Measurements from ENCODE around the gene RBPMS2.

RBPMS2 gene

GRCh38 chr15:64720188-64720587, 55.2 kb downstream of the RBPMS2 start:
- DNase-seq (ENCODE audit: low spot score) = no peak

GRCh38 chr15:64717735-64718495, 57.5 kb downstream of the RBPMS2 start:
- no peak for DNase-seq (ENCODE audit: low spot score)

- DNase-seq (ENCODE audit: low spot score) = no peak
Observed at GRCh38 chr15:64717130-64717529, 58.3 kb downstream of the RBPMS2 start.

- DNase-seq (ENCODE audit: low spot score) = no peak
Observed at GRCh38 chr15:64716452-64716851, 58.9 kb downstream of the RBPMS2 start.

GRCh38 chr15:64713592-64713991, 61.8 kb downstream of the RBPMS2 start:
- no peak for DNase-seq (ENCODE audit: low spot score)

- DNase-seq (ENCODE audit: low spot score) = no peak
Observed at GRCh38 chr15:64712353-64712752, 63.0 kb downstream of the RBPMS2 start.

- no peak for DNase-seq (ENCODE audit: low spot score)
Observed at GRCh38 chr15:64710676-64711428, 64.5 kb downstream of the RBPMS2 start.

- DNase-seq (ENCODE audit: low spot score) = no peak
Observed at GRCh38 chr15:64706011-64706911, 69.1 kb downstream of the RBPMS2 start.

GRCh38 chr15:64705006-64705405, 70.4 kb downstream of the RBPMS2 start:
- no peak for DNase-seq (ENCODE audit: low spot score)

GRCh38 chr15:64703632-64703959, 71.8 kb downstream of the RBPMS2 start:
- DNase-seq (ENCODE audit: low spot score) = no peak

- peak; percentile 99 for DNase-seq (ENCODE audit: low spot score)
Observed at GRCh38 chr15:64702816-64703631, 72.4 kb downstream of the RBPMS2 start.

- DNase-seq (ENCODE audit: low spot score) = no peak
Observed at GRCh38 chr15:64701482-64702184, 73.8 kb downstream of the RBPMS2 start.

- no peak for DNase-seq (ENCODE audit: low spot score)
Observed at GRCh38 chr15:64701051-64701450, 74.3 kb downstream of the RBPMS2 start.

GRCh38 chr15:64699751-64700388, 75.5 kb downstream of the RBPMS2 start:
- peak; percentile 35 for DNase-seq (ENCODE audit: low spot score)

- no peak for DNase-seq (ENCODE audit: low spot score)
Observed at GRCh38 chr15:64698823-64699222, 76.6 kb downstream of the RBPMS2 start.

GRCh38 chr15:64697911-64698369, 77.4 kb downstream of the RBPMS2 start:
- no peak for DNase-seq (ENCODE audit: low spot score)

- DNase-seq (ENCODE audit: low spot score) = no peak
Observed at GRCh38 chr15:64696481-64696880, 78.9 kb downstream of the RBPMS2 start.

GRCh38 chr15:64695561-64695992, 79.8 kb downstream of the RBPMS2 start:
- DNase-seq (ENCODE audit: low spot score) = no peak

GRCh38 chr15:64694816-64695215, 80.6 kb downstream of the RBPMS2 start:
- DNase-seq (ENCODE audit: low spot score) = no peak

- peak; percentile 85 for DNase-seq (ENCODE audit: low spot score)
Observed at GRCh38 chr15:64693134-64693533, 82.3 kb downstream of the RBPMS2 start.
